GM10248 (cell line): Measurements from ENCODE around the gene B4GALT6.

Experiments
- CTCF ChIA-PET: fragments of 300-600 bp; sonication (Branson Sonifier 250); formaldehyde crosslinking; extraction: SDS; loops from one replicate; lab custom pipeline; 2021; ENCODE audit warnings: antibody characterized with exemption; lab: Yijun Ruan, JAX
- POLR2A ChIA-PET: fragments of 350-650 bp; sonication (Branson Sonifier 250); formaldehyde crosslinking; extraction: SDS; loops from one replicate; lab custom pipeline; 2020; ENCODE audit warnings: antibody characterized with exemption; lab: Yijun Ruan, JAX
- DNase-seq: peaks from one replicate; pipeline ENCODE4 v3.0.0; 2012; ENCODE audit errors: extremely low spot score
- TF ChIP-seq, protein P1 (sequence below): IDR thresholded peaks from 2 replicates; pipeline ENCODE4 v1.5.1; 2012; ENCODE audit warnings: mild to moderate bottlenecking, low read depth; ENCODE audit errors: extremely low read depth, missing control alignments, control extremely low read depth

B4GALT6 gene

DNA sequence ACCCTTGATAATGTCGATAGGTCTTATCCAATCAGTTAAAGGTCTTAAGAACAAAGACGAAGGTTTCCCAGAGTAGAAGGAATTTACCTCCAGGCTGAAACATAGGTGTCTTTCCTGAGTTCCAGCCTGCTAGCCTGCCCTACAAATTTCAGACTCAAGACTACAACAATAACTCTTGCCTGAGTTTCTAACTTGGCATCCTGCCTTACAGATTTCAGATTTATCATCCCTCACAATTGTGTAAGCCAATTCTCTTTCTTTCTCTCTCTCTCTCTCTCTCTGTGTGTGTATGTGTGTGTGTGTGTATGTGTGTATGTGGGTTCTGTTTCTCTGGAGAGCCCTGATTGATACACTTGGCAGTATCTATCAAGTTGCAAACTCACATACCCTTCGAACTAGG lies 37.2 kb upstream of the B4GALT6 start:
- TF ChIP-seq, protein P1, sequence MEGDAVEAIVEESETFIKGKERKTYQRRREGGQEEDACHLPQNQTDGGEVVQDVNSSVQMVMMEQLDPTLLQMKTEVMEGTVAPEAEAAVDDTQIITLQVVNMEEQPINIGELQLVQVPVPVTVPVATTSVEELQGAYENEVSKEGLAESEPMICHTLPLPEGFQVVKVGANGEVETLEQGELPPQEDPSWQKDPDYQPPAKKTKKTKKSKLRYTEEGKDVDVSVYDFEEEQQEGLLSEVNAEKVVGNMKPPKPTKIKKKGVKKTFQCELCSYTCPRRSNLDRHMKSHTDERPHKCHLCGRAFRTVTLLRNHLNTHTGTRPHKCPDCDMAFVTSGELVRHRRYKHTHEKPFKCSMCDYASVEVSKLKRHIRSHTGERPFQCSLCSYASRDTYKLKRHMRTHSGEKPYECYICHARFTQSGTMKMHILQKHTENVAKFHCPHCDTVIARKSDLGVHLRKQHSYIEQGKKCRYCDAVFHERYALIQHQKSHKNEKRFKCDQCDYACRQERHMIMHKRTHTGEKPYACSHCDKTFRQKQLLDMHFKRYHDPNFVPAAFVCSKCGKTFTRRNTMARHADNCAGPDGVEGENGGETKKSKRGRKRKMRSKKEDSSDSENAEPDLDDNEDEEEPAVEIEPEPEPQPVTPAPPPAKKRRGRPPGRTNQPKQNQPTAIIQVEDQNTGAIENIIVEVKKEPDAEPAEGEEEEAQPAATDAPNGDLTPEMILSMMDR, result no peak
- CTCF ChIA-PET, result interaction anchor here (0.7 to 5.5 kb wide), 34 partner anchors 9 to 340 kb away, joined by 3 to 69 read pairs (median 6); no protein-coding TSS in a partner anchor
- POLR2A ChIA-PET, result no interaction called here
- no peak for DNase-seq

DNA sequence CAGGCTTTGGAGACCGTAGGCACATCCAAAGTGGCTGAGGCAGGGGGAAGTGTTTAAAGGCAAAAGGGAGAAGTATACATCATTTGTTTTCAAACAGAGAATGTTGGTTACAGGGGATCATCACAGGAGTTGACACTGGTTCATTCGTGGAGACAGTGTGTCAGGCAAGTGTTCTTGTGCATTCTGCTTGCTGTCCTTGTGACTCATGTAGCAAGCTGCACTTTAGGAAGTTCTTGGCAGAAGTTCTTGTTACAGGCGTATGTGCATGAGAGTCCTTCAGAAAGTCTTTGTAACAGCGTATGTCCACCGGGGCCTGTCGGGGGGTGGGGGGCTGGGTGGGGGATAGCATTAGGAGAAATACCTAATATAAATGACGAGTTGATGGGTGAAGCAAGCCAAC lies 36.5 kb upstream of the B4GALT6 start:
- POLR2A ChIA-PET, result no interaction called here
- TF ChIP-seq, protein P1, result no peak
- DNase-seq, result no peak
- CTCF ChIA-PET, result interaction anchor here (1.0 to 1.3 kb wide), 2 partner anchors 16 to 27 kb away, joined by 3 read pairs; no protein-coding TSS in a partner anchor

DNA sequence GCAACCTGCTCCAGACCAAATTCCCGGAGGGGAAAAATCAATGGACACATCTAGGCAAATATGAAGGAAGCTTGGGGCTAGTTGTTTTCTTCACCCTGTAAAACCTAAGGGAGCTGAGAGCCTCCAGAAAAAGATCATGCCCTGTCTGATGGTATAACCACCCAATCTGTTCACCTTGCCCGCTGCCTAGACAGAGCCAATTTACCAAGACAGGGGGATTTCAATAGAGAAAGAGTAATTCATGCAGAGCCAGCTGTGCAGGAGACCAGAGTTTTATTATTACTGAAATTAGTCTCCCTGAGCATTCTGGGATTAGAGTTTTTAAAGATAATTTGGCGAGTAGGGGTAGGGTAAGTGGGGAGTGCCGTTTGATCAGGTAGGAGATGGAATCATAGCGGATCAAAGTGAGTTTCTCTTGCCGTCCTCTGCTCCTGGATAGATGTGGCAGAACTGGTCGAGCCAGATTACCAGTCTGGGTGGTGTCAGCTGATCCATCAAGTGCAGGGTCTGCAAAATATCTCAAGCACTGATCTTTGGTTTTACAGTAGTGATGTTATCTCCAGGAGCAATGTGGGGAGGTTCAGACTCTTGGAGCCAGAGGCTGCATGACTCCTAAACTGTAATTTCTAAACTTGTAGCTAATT lies 35.1 kb upstream of the B4GALT6 start:
- TF ChIP-seq, protein P1, result no peak
- no peak for DNase-seq
- ChIA-PET POLR2A (no interaction called here), CTCF (interaction anchor here (1.0 to 1.6 kb wide), 6 partner anchors 9 to 163 kb away, joined by 3 to 4 read pairs (median 3); no protein-coding TSS in a partner anchor)

DNA sequence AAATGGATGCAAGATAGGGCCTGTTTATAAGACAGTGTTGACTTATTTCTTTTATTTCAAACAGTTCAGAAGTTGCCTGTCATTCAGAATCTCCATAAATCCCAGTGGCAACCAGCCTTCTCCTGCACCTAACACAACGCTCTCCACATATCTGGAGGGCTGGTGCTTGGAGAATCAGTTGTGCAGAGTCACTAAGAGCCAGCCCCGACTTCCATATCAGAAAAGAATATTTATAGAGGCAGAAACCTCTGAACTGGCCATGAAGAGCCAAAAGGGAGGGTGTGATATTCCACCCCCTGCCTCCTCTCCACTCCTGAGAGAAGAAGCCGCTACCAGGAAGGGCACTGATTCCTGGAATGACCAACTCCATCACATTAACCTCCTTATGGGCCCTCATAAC lies 34.0 kb upstream of the B4GALT6 start:
- TF ChIP-seq, protein P1, result no peak
- POLR2A ChIA-PET, result interaction anchor here (0.6 kb wide), 1 partner anchor 310 kb away, joined by 3 read pairs; no protein-coding TSS in a partner anchor
- CTCF ChIA-PET, result interaction anchor here (1.0 to 1.6 kb wide), 5 partner anchors 21 to 162 kb away, joined by 3 to 4 read pairs (median 3); no protein-coding TSS in a partner anchor

DNA sequence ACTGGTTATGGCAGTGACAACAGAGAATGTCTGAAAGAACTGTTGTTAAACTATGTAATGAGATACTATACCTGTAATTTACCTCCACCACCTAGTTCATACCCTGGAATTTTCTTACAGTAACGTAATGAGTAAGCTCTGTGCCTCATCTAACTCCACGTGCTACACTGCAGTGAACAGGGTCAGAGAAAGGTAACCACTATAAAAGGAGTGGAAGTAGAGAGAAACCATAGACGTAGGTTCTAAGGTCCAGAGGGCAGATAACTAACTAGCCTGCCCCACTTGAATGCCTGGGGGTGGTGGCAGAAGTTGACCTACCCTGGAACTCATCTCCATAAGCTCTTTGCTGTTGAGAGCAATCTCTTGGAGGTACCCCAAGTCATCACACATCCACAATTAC lies 32.0 kb upstream of the B4GALT6 start:
- POLR2A ChIA-PET, result no interaction called here
- TF ChIP-seq, protein P1, result no peak
- CTCF ChIA-PET, result interaction anchor here (1.2 to 2.3 kb wide), 2 partner anchors 9 to 10 kb away, joined by 4 to 7 read pairs; no protein-coding TSS in a partner anchor
- DNase-seq, result no peak

More for the DNA sequence above, 34.0 kb upstream of the B4GALT6 start:
- DNase-seq, result no peak

DNA sequence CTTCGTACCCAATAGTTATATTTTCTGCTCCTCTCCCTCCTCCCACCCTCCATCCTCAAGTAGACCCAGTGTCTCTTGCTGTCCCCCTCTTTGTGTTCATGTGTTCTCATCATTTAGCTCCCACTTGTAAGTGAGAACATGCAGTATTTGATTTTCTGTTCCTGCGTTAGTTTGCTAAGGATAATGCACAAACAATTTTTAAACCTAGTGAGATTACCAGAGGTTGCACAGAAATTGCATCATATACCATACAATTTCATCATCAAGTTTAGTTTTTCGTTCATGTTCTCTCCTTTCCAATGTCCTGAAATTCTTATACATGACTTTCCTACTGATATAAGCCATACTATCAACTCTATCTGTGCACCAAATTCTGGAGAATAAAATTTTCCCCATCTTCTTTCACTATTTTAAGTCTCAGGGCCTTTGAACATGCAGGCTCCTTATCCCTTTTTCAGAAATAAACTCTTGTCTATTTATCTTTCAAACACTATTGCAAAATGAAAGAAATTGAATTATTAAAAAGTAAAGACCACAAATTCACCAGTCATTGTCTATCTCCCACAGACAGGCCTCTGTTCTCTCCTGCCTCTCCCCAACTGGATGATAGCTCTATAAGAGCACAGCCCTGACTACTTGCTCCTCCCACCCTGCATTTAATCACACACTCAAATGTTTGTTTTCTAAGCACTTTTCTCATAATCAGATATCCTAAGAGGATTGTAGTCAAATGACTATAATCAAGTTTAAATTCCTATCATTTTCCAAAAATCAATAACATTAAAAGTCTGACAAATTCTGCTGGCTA lies 27.2 kb upstream of the B4GALT6 start:
- POLR2A ChIA-PET, result no interaction called here
- CTCF ChIA-PET, result interaction anchor here (0.7 to 0.9 kb wide), 2 partner anchors 11 to 25 kb away, joined by 3 to 4 read pairs; no protein-coding TSS in a partner anchor
- DNase-seq, result no peak
- TF ChIP-seq, protein P1, result no peak
